Neural progenitor cell (in vitro differentiated cells): ENCODE data around the gene PRMT9.

Source experiments
- EZH2 ChIP-seq: fragments of 200-600 bp; sonication (generic); IDR thresholded peaks from 2 replicates; pipeline ENCODE4 v1.6.1; 2017; ENCODE audit warnings: antibody characterized with exemption, mild to moderate bottlenecking, moderate library complexity
- TF ChIP-seq, protein P1 (sequence below): fragments of 200-600 bp; sonication (generic); IDR thresholded peaks from 2 replicates; pipeline ENCODE4 v1.5.1; 2017; ENCODE audit warnings: antibody characterized with exemption, mild to moderate bottlenecking

GRCh38 chr4:147633643-147634042, 50.3 kb downstream of the PRMT9 start:
- TF ChIP-seq, protein P1, sequence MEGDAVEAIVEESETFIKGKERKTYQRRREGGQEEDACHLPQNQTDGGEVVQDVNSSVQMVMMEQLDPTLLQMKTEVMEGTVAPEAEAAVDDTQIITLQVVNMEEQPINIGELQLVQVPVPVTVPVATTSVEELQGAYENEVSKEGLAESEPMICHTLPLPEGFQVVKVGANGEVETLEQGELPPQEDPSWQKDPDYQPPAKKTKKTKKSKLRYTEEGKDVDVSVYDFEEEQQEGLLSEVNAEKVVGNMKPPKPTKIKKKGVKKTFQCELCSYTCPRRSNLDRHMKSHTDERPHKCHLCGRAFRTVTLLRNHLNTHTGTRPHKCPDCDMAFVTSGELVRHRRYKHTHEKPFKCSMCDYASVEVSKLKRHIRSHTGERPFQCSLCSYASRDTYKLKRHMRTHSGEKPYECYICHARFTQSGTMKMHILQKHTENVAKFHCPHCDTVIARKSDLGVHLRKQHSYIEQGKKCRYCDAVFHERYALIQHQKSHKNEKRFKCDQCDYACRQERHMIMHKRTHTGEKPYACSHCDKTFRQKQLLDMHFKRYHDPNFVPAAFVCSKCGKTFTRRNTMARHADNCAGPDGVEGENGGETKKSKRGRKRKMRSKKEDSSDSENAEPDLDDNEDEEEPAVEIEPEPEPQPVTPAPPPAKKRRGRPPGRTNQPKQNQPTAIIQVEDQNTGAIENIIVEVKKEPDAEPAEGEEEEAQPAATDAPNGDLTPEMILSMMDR, result no peak
- no peak for TF ChIP-seq EZH2
